K562 (cell line): ENCODE data around the gene SLC25A10.

ENCODE experiments used
- CC2D1A ChIP-seq: fragments of 450-650 bp; IDR thresholded peaks from 2 replicates; pipeline ENCODE4 v1.6.1; 2017; ENCODE audit warnings: mild to moderate bottlenecking
- ZNF274 ChIP-seq: IDR thresholded peaks from 2 replicates; pipeline ENCODE4 v1.6.1; 2011; ENCODE audit warnings: low read depth, mild to moderate bottlenecking, low read length, moderate library complexity, borderline replicate concordance

DNA sequence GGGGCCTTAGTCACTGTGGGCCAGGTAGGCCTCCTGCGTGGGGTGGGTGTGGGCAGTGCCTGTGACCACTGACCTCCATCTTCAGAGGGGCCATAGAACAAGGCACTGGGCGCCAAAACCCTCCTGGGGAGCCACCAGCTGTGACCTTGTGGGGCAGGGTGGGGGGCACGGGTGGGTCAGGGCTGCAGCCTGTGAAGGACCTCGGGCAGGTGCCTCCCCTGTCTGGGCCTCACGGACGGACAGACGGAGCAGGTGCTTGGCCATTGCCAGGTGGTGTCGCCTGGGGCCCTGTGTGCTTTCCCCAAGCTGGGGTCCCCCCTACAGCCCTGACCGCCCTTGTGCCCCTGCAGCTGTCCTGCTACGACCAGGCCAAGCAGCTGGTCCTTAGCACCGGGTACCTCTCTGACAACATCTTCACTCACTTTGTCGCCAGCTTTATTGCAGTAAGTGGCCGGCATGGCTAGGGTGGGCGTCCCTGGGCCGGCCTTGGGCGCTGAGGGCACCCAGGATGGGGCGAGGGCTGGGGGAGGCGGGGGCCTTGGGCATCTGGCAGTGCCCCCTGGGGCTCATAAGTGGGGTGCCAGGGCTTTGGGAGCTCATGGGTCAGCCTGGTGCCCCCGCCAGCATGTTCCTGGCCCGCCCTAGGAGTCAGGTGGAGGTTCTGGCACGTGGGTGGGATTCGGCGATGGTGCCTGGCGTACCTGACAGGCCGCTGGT is 5.1 kb downstream of the SLC25A10 start:
- TF ChIP-seq CC2D1A (no peak), ZNF274 (no peak)
